Brain microvascular endothelial cell (primary cell): ENCODE data around the gene SOS1.

Source experiments
- DNase-seq: peaks from one replicate; pipeline ENCODE4 v3.0.0-alpha.2; 2020
- H3K27ac ChIP-seq: fragments of 250-450 bp; sonication (Bioruptor Pico); 2 replicates; pipeline ENCODE4 v1.5.1; 2020; ENCODE audit warnings: mild to moderate bottlenecking, moderate library complexity
- H3K27me3 ChIP-seq: fragments of 250-450 bp; sonication (Bioruptor Pico); replicated peaks from 2 replicates; pipeline ENCODE4 v1.5.1; 2020; ENCODE audit warnings: mild to moderate bottlenecking
- H3K36me3 ChIP-seq: fragments of 250-450 bp; sonication (Bioruptor Pico); replicated peaks from 2 replicates; pipeline ENCODE4 v1.5.1; 2020; ENCODE audit warnings: mild to moderate bottlenecking
- H3K4me3 ChIP-seq: 2 replicates; pipeline ENCODE4 v1.5.1; 2011; ENCODE audit warnings: low read depth, mild to moderate bottlenecking, control low read depth, low read length, moderate library complexity
- CTCF ChIP-seq: IDR thresholded peaks from 2 replicates; pipeline ENCODE4 v1.5.1; 2011; ENCODE audit warnings: low read depth, mild to moderate bottlenecking, moderate library complexity, low read length, control low read depth, inconsistent platforms; ENCODE audit errors: missing control alignments
- in situ Hi-C: cut with HindIII; loops from 2 replicates; pipeline ENCODE4 v1.10.0; 2017; ENCODE audit warnings: low sequenced_read_pairs, low pct_ligation_motif_present

SOS1 gene

GRCh38 chr2:39107156-39107555 is 13.7 kb downstream of the SOS1 start:
- H3K36me3 ChIP-seq: peaks cover 2% of the 10 kb centered on the region
- no peak overlapping the region for H3K4me3 ChIP-seq
- H3K27me3 ChIP-seq: no peaks in the 10 kb centered on the region
- in situ Hi-C loops: no loop called here
- no peak for TF ChIP-seq CTCF
- no peak for DNase-seq
- H3K27ac ChIP-seq: no peak overlapping the region

- Histone ChIP-seq H3K27ac (no peak overlapping the region), H3K4me3 (no peak overlapping the region), H3K27me3 (no peaks in the 10 kb centered on the region), H3K36me3 (no peaks in the 10 kb centered on the region)
- no peak for TF ChIP-seq CTCF
- DNase-seq: no peak
- in situ Hi-C loops: no loop called here
Observed at GRCh38 chr2:39099870-39100728, 20.8 kb downstream of the SOS1 start.

- no peak for TF ChIP-seq CTCF
- in situ Hi-C loops: no loop called here
- Histone ChIP-seq H3K27me3 (no peaks in the 10 kb centered on the region), H3K4me3 (no peak overlapping the region), H3K36me3 (no peaks in the 10 kb centered on the region), H3K27ac (no peak overlapping the region)
- no peak for DNase-seq
Observed at GRCh38 chr2:39099310-39099869, 21.5 kb downstream of the SOS1 start.

DNA sequence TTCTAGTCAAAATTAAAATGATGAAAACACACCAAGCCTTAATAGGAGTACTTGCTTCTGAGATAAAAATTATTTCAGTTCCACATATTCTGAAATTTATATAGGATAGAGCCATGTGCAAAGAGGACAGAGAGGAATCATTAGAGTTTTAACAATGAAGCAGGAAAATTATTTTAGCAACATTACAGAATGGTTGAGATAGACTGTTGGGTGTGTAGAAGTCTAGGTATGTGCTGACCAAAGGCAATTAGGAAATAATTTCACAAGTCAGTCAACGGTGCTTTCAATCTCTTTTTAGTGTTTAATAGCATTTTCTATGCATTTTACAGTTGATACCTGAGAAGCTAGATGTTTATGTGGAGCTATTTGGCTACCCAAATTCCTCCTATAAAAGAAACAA is 25.2 kb downstream of the SOS1 start:
- no peaks in the 10 kb centered on the region for H3K27me3 ChIP-seq
- no peaks in the 10 kb centered on the region for H3K36me3 ChIP-seq
- DNase-seq: no peak
- H3K27ac ChIP-seq: no peak overlapping the region
- in situ Hi-C loops: no loop called here
- no peak for TF ChIP-seq CTCF
- no peak overlapping the region for H3K4me3 ChIP-seq

- no peaks in the 10 kb centered on the region for H3K27me3 ChIP-seq
- H3K4me3 ChIP-seq: no peak overlapping the region
- no peaks in the 10 kb centered on the region for H3K36me3 ChIP-seq
- in situ Hi-C loops: no loop called here
- H3K27ac ChIP-seq: no peak overlapping the region
- no peak for DNase-seq
- TF ChIP-seq CTCF: no peak
Observed at GRCh38 chr2:39094717-39095363, 26.0 kb downstream of the SOS1 start.
